Tibial nerve (tissue), 4 donors: ENCODE data around the gene PARP3. TPM values are rescaled to one million over a fixed set of nuclear protein-coding genes. Genes with fewer than 3 reads are reported as not detected.

Experiments used
- DNase-seq, 2 donors: peaks; one replicate each; pipeline ENCODE4 v3.0.0-alpha.2; 2019; ENCODE audit warnings: low spot score in 2 of 2
- H3K27ac ChIP-seq, 4 donors: fragments of 200-600 bp; sonication (generic) in 3 of 4; one replicate each; pipeline ENCODE4 v1.5.1; 2017 to 2019; ENCODE audit warnings: mild to moderate bottlenecking in 1 of 4
- H3K27me3 ChIP-seq, 2 donors: fragments of 200-600 bp; sonication (generic) in 1 of 2; one replicate each; pipeline versions ENCODE4 v1.5.1 to v1.6.0; 2017 to 2019
- H3K36me3 ChIP-seq, 3 donors: fragments of 200-600 bp; sonication (generic); one replicate each; pipeline ENCODE4 v1.5.1; 2018 to 2019
- H3K4me1 ChIP-seq, 4 donors: fragments of 200-600 bp; sonication (generic) in 3 of 4; one replicate each; pipeline ENCODE4 v1.5.1; 2017 to 2019
- H3K4me3 ChIP-seq, 4 donors: fragments of 200-600 bp; sonication (generic) in 3 of 4; one replicate each; pipeline ENCODE4 v1.5.1; 2017 to 2019; ENCODE audit warnings: mild to moderate bottlenecking in 1 of 4, moderate library complexity in 1 of 4
- H3K9me3 ChIP-seq, 4 donors: fragments of 200-600 bp; sonication (generic) in 3 of 4; one replicate each; pipeline ENCODE4 v1.5.1; 2017 to 2019
- EP300 ChIP-seq, 2 donors: sonication (generic); formaldehyde crosslinking; IDR thresholded peaks; one replicate each; pipeline ENCODE4 v1.6.1; 2017; ENCODE audit warnings: antibody characterized with exemption in 2 of 2, mild to moderate bottlenecking in 1 of 2
- POLR2A ChIP-seq, 2 donors: fragments of 450-650 bp; IDR thresholded peaks; one replicate each; pipeline ENCODE4 v1.6.1; 2017; ENCODE audit warnings: antibody characterized with exemption in 2 of 2, mild to moderate bottlenecking in 2 of 2, moderate library complexity in 2 of 2
- WGBS, 2 donors: methylation state at CpG; one replicate each; pipeline ENCODE4 v1.1.5; 2018; 5-methylcytosine and 5-hydroxymethylcytosine counted together
- total RNA-seq, 4 donors: library from RNA; depleted of rRNA; stranded (reverse); fragments of >200 nt; gene quantifications; one replicate each; pipeline ENCODE4 v1.1.0, GENCODE V29; 2016
- TF ChIP-seq, protein P1 (sequence below), 5 experiments: fragments of 200-600 bp in 3 of 5; fragments of 450-650 bp in 2 of 5; sonication (generic) in 3 of 5; IDR thresholded peaks; one replicate each; pipeline ENCODE4 v1.5.1; 2016 to 2019; ENCODE audit warnings: antibody characterized with exemption in 5 of 5, mild to moderate bottlenecking in 3 of 5, moderate library complexity in 2 of 5

PARP3 gene
- total RNA-seq, 4 donors from 2014 or later = 19.9 to 55.9 (median 40.6) TPM

DNA sequence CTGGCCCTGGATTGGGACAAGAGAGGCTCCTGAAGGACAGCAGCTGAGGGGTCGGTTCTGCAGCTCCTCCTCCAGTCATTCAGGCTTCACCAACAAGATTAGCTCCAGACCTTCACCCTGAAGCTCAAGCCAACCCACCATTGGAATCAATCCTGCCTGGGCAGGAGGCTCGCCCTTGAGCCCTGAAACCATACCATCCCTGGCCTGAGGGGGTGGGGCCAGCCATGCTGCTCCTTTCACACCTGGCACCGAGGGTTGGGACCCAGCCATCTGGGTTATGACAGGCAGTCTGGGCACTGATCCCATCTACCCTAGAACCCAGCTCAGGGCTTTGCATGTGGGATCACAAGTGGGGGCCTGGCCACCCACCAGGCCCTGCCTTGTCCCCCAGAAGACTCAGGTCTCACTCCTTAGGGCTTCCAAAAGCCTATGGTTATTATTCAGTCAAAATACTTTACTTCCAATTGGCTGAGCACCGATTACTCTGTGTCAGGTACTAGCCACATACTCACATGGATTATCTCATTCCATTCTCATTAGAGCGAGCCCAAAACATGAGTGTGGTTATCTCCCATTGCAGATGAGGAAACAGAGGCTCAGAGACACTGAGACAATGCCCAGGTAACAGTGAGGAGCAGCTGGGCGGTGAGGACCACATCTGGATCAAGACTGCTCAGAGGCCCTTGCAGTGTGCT is 28.6 kb downstream of the PARP3 start:
- no peak for DNase-seq
- 91 to 98% methylated on average over 4 of the region's 6 CpGs for WGBS, 2 donors
- H3K4me3 ChIP-seq = no peak overlapping the region
- no peaks in the 10 kb centered on the region for H3K9me3 ChIP-seq
- no peak for TF ChIP-seq EP300 (IDR thresholded peaks at IDR 0.05)
- TF ChIP-seq, protein P1, sequence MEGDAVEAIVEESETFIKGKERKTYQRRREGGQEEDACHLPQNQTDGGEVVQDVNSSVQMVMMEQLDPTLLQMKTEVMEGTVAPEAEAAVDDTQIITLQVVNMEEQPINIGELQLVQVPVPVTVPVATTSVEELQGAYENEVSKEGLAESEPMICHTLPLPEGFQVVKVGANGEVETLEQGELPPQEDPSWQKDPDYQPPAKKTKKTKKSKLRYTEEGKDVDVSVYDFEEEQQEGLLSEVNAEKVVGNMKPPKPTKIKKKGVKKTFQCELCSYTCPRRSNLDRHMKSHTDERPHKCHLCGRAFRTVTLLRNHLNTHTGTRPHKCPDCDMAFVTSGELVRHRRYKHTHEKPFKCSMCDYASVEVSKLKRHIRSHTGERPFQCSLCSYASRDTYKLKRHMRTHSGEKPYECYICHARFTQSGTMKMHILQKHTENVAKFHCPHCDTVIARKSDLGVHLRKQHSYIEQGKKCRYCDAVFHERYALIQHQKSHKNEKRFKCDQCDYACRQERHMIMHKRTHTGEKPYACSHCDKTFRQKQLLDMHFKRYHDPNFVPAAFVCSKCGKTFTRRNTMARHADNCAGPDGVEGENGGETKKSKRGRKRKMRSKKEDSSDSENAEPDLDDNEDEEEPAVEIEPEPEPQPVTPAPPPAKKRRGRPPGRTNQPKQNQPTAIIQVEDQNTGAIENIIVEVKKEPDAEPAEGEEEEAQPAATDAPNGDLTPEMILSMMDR (IDR thresholded peaks at IDR 0.05) = no peak
- no peak for TF ChIP-seq POLR2A (IDR thresholded peaks at IDR 0.05)
- peak overlapping the region in 1 of 4 donors; percentile 99 for H3K27ac ChIP-seq
- H3K4me1 ChIP-seq = peaks cover 0 to 63% (median 33%) of the 10 kb centered on the region in 4 donors
- H3K27me3 ChIP-seq = no peaks in the 10 kb centered on the region
- H3K36me3 ChIP-seq = peaks cover 0 to 8% (median 0%) of the 10 kb centered on the region in 3 donors

DNA sequence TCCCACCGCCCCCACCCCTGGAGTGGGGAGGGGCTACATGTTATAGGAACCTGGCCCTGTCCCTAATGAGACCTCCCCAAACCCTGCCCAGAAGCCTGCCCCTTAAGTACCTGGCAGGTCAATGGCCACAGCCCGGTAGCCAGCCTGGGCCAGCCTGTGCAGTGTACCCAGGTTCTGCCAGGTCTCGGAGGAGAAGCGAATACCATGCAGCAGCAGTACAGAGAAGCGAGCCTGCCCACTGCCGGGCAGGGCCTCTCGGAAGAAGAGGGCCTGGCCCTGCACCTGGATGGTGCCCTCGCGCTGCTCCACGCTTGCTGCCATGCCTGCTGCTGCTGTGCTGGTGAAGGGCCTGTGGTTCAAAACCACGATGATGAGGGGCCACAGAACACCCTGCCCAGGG is 29.2 kb downstream of the PARP3 start:
- no peaks in the 10 kb centered on the region for H3K27me3 ChIP-seq
- H3K4me3 ChIP-seq = no peak overlapping the region
- DNase-seq = no peak
- WGBS, 2 donors = 85 to 89% methylated on average over 7 to 8 of the region's 11 CpGs
- peaks cover 0 to 8% (median 0%) of the 10 kb centered on the region in 3 donors for H3K36me3 ChIP-seq
- no peak overlapping the region for H3K27ac ChIP-seq
- H3K9me3 ChIP-seq = no peaks in the 10 kb centered on the region
- H3K4me1 ChIP-seq = peaks cover 0 to 63% (median 33%) of the 10 kb centered on the region in 4 donors
- TF ChIP-seq EP300 (IDR thresholded peaks at IDR 0.05) (no peak), POLR2A (IDR thresholded peaks at IDR 0.05) (no peak)
- TF ChIP-seq, protein P1 (IDR thresholded peaks at IDR 0.05) = no peak

DNA sequence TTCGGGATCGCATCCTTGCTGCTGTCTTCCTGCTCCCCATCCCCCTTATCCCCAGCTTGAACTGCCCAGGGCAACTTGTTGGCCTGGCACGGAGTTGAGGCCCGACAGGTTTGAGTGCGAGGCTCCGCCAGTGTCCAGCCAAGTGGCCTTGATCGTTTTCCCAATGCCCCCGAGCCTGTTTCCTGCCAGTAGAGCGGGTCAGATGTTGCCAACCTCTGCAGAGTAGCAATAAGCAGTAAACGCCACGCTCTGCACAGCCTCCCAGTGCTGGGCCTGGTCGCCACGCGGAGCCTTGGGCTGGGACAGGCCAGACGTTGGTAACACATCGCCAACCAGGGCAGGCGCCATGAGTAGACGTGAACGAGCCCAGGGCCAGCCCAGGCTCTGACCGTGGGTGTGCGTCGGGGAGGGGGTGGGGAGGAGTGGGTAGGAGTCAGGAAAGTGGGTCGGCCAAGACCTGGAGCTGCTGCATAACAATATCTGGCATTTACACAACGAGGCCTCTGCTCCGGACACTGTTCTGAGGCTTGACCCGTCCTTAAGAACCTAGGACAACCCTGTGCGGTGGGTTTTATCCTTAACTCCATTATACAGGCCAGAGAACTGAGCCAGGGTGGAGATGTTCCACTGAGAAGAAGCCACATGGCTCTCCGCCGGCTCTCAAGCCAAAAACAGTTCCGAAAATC is 32.3 kb downstream of the PARP3 start:
- 13 to 15% methylated on average over 27 to 30 of the region's 30 CpGs for WGBS, 2 donors
- Histone ChIP-seq H3K27ac (peak overlapping the region; percentile 82 to 98 (median 91)), H3K4me1 (peaks cover 0 to 48% (median 24%) of the 10 kb centered on the region in 4 donors)

DNA sequence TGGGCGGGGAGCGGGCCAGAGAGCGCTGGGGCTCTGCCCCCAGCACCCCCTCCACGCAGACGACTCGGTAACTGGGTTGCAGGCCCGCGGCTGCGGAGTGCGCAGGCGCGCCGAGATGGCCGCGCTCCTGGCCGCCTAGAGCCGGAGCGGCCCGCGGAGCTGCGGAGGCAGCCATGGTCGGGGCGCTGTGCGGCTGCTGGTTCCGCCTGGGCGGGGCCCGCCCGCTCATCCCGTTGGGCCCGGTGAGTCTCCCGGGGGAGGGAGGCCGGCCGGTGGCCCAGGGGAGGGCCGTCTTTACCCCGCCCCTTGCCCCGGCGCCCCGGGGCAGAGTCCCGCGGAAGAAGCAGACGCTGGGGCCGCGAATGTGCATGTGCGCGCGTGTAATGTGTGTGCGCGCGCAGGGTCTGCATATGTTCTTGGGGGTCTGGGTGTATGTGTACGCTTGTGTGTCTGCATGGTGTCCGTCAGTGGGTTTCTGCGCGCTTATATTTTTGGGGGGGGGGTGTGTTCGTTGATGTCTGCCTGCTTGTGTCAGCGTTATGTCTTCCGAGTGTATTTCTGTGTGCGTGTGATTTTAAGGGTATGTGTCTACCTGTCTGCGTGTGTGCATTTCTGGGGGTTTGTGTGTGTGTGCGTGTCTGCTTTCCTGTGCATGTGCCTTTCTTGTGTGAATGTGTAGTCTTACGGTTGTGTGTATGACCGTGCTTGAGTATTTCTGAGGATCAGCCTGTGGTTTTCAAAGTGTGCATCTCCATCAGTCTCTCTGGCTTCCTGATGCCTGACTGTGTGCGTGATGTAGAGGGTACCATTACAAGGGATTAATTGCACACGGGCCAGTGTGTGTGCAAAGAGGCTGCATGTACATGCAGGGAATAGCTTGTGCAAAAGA is 33.0 kb downstream of the PARP3 start, which contains the start of gene ABHD14A:
ABHD14A (plus strand) TSS at position 102 of the 889 bp plus-strand sequence; CDS start at position 174, 72 bp downstream.
- WGBS, 2 donors = 0 to 1% methylated on average over 42 to 61 of the region's 63 CpGs
- TF ChIP-seq POLR2A (IDR thresholded peaks at IDR 0.05) (peak; percentile 11 to 57), EP300 (IDR thresholded peaks at IDR 0.05) (no peak)
- Histone ChIP-seq H3K9me3 (no peaks in the 10 kb centered on the region), H3K27ac (peak within 1 kb of the TSS; percentile 82 to 98 (median 91)), H3K27me3 (no peaks in the 10 kb centered on the region), H3K36me3 (peaks cover 0 to 8% (median 0%) of the 10 kb centered on the region in 3 donors), H3K4me1 (peaks cover 0 to 44% (median 24%) of the 10 kb centered on the region in 4 donors), H3K4me3 (peak within 1 kb of the TSS; percentile 46 to 90 (median 66))
- DNase-seq = no peak

More for the DNA sequence above, 32.3 kb downstream of the PARP3 start:
- no peaks in the 10 kb centered on the region for H3K9me3 ChIP-seq
- H3K4me3 ChIP-seq = peak overlapping the region; percentile 46 to 90 (median 66)
- DNase-seq = peak in 1 of 2 donors; percentile 56
- peaks cover 0 to 8% (median 0%) of the 10 kb centered on the region in 3 donors for H3K36me3 ChIP-seq
- TF ChIP-seq EP300 (IDR thresholded peaks at IDR 0.05) = no peak
- TF ChIP-seq, protein P1 (IDR thresholded peaks at IDR 0.05) = peak in 1 of 5 experiments; percentile 60
- H3K27me3 ChIP-seq = no peaks in the 10 kb centered on the region
